GM18951 (cell line): ENCODE data around the gene TRIM63.

Source experiments
- POLR2A ChIP-seq: IDR thresholded peaks from 4 replicates; pipeline ENCODE4 v1.6.1; 2011; ENCODE audit warnings: mild to moderate bottlenecking; ENCODE audit not compliant: insufficient read length, insufficient read depth; ENCODE audit errors: extremely low read depth
- in situ Hi-C: fragments of 300-500 bp; cut with MboI; formaldehyde crosslinking; loops from one replicate; pipeline ENCODE4 v1.12.0; 2022; ENCODE audit warnings: low sequenced_read_pairs, mixed read lengths, inconsistent platforms; ENCODE audit not compliant: unreplicated experiment

TRIM63 gene

DNA sequence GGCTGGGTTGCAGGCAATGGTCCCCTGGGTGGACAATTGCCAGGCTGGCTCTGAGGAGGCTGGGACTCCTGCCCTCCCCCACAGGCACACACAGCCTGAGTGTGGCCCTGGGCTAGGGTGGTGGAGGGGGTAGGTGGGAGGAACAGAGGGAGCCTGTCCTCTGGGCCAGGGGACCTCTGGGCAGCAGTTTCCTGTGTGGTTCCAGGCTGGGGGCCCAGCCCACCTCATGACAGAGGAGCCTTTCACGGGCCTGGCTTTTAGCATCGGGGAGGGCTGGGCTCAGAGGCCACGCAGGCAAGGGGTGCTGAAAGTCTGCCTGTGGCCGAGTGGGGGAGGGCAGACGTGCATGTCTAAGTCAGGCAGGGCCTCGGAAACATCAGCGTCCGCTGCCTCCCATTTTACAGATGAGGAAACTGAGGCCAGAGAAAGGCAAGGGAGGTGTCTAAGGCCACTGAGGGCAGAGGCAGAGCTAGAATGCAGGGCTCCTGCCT lies 38.9 kb downstream of the TRIM63 start:
- in situ Hi-C loops, result no loop called here

DNA sequence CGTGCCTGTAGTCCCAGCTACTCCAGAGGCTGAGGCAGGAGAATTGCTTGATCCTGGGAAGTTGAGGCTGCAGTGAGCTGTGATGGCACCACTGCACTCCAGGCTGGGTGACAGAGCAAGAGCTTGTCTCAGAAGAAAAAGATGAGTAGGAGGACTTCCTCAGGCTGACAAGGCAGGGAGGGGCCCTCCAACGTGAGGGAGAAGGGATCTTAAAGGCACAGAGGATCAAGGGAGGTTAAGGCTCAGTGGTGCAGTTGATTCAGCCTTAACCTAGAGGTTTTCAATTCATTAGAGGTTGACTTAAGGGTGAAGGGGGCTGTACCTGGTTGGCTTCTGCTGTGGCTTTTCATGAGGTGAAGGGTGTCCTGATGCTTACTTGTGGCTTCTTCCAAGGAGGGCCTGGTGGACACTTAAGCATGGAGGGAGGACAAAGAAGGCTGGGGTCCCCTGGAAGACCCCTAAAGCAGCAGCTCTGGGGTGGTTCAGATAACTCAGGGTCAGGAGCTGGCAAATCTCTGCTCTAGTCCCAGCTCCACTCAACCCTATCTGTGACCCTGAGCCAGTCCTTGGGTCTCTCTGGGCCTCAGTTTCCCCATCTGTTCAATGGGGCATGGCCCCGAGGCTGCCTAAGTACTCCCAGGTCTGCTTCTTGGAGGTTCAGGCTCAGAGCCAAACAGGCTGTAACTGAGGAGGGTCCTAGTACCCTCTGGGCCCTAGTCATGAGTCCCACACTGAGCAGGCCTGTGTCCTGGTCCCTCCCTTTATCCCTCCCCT lies 39.5 kb downstream of the TRIM63 start:
- in situ Hi-C loops, result no loop called here
- no peak for TF ChIP-seq POLR2A

More for the DNA sequence above, 38.9 kb downstream of the TRIM63 start:
- TF ChIP-seq POLR2A, result no peak

DNA sequence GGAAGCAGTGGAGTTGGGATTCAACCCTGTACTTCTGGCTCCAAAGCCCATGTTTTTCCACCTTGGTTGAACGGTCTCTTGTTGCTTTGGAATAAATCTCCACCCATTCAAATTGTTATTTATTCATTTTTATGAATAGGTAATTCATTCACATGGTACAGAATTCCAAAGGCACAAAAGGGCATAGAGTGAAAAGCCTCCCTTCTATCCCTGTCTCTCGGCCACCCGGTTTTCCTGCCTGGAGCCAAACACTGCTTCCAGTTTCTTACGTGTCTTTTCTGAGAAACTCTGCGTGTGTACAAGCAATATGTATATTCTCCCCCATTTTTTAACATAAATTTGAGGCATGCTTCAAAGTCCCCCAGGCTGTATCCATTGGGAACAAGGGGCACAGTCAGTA lies 41.9 kb downstream of the TRIM63 start:
- TF ChIP-seq POLR2A, result no peak

DNA sequence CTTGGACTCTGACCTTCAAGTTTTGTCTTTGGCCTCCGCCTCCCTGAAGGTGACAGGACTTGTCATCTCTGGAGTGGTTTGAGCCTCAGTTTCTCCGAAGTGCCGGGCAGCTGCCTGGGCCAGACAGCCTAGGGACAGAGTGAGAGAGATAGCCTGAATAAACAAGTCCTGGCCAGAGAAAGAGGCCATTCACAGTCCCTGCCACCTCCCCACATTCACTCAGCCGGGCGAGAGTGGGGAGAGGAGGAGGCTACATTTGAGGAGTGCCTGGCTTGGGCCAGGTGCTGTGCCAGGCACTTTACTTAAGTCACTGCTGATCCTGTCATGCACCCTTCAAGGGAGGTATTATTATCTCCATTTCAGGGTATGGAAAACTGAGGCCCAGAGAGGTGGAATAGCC lies 42.4 kb downstream of the TRIM63 start:
- in situ Hi-C loops, result no loop called here
- no peak for TF ChIP-seq POLR2A

More for the DNA sequence above, 41.9 kb downstream of the TRIM63 start:
- in situ Hi-C loops, result no loop called here

DNA sequence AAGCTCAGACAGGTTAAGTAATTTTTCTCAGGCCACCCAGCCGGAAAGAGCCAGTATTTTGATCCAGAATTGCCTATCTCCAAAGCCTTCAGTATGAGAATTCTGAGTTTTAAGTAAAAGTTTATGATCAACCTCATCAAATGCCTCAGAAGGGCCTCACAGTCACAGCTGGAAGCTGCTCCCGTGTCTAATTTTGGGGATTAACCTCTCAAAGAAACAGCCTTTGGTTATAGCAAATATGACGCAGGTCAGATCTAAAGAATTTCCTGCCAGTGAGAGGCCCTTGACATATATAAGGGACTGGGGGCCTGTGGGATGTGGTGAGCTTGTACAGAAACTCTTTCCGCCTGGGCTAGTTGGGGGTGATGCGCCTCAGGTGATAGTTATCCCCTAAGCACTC lies 43.6 kb downstream of the TRIM63 start:
- TF ChIP-seq POLR2A, result no peak
- in situ Hi-C loops, result no loop called here

DNA sequence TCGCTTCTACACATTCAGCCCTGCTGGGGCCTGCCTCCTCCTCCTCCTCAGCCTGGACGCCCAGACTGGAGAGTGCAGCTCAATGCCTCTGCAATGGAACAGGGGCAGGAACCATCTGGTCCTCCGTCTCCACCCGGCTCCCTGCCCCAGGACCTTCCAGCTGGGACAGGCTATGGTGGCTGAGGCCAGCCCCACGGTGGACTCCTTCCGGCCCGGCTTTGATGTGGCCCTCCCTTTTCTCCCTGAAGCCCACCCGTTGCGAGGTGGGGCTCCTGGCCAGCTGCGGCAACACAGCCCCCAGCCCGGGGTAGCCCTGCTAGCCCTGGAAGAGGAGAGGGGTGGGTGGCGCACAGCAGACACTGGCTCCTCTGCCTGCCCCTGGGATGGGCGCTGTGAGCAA lies 44.4 kb downstream of the TRIM63 start:
- no peak for TF ChIP-seq POLR2A
- in situ Hi-C loops, result no loop called here

DNA sequence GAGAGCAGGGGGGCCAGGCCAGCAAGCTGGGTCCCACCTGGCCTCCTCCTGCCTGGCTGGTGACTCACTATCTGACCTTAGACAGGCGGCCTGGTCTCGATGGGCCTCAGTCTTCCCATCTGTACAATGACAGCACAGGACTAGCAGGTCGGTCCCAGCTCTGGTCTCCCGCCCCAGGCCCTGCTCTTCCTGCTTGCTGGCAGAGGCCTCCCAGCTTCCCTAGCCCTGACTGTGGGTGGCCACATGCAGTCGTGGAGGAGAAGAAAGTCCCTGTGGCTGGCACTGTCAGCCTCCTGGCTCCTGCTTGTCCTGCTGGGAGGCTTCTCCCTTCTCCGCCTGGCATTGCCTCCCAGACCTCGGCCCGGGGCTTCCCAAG lies 45.0 kb downstream of the TRIM63 start:
- no peak for TF ChIP-seq POLR2A
- in situ Hi-C loops, result no loop called here

DNA sequence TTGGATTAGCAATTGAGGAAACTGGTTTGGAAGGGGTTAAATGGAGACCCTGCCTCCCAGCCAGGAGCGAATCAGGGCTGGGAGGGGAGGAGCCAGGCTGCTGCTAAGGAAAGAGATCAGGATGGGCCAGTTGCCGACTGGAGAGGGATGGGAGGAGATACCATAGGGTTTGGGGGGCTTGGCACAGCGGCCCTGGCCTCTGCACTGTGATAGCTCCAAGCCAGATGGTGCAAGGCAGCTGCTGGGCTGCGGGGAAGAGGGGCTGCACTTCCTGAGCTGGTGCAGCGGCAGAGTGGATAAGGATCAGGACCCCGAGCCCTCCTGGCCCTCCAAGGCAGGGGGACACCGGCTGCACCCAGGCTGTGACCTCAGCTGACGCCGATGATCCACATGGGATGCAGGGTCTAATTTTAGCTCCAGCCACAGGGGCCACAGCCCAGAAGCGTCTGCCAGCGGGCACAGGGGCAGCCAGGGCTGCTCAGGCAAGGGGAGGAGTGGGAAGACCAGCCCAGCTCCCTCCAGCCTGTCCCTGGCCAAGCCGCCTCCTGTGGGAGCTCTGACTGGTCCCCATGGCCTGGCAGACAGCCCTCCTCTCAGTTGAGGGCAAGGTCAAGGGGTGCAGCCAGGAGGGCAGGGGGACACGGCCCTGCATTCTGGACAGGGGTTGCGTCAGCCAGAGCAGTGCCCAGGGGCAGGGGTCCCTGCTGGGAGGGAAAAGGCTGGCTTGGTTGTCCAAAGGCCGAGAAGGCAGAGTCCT lies 45.6 kb downstream of the TRIM63 start, which contains the start of gene EXTL1:
TSS of gene EXTL1 (plus strand) at position 129 of the 757 bp plus-strand sequence. CDS start 872 bp downstream, outside the sequence.
- in situ Hi-C loops, result no loop called here
- TF ChIP-seq POLR2A, result no peak

DNA sequence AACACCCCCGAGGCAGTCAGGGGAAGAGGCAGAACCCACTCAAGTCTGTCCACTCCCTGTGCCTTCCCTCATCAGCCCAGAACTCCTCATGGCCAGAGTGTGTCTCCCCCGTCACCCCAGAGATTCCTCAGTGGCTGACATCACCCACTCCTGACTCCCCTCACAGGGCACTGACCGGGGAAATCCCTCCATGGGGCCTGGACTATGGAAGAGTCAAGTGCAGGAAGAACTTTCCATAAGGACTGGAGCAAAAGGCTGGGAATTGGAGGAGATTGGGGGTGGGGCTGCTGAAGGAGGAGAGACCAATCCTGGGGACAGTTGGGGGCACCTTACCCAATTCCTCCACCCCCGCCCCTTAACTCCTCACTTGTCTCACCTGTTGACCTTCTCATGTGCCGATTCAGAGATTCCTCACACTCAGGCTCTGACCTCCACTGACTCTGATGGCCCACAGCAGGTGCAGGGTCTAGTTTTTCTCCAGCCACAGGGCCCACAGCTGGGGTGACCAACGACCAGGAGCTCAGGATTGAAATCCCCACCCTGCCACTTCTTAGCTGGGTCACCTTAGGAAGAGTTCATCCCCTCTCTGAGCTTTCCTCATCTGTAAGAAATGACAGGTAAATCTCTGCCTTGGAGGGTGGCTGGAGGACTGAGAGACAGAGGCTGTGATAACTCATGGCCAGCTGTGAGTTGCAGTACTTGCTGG lies 46.3 kb downstream of the TRIM63 start:
- in situ Hi-C loops, result no loop called here
- TF ChIP-seq POLR2A, result no peak

DNA sequence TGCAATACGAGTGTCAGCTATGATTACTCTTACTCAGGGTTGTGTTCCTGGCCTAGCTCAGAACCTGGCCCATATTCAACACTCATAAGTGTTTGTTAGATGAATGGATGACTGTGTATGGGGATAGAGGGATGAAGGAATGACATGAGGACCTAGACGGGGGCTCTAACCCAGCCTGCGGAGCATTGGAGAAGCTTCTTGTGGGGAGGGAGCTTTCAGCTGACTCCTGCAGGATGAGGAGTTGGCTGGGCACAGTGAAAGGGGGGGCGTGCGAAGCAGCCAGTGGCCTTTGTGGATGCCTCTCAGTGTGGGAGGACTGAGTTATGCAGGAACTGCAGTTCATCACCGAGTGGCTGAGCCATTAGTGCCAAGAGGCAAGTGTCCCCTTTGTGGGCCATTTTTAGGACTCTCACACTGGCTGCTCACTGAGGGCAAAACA lies 47.1 kb downstream of the TRIM63 start:
- no peak for TF ChIP-seq POLR2A
- in situ Hi-C loops, result no loop called here

DNA sequence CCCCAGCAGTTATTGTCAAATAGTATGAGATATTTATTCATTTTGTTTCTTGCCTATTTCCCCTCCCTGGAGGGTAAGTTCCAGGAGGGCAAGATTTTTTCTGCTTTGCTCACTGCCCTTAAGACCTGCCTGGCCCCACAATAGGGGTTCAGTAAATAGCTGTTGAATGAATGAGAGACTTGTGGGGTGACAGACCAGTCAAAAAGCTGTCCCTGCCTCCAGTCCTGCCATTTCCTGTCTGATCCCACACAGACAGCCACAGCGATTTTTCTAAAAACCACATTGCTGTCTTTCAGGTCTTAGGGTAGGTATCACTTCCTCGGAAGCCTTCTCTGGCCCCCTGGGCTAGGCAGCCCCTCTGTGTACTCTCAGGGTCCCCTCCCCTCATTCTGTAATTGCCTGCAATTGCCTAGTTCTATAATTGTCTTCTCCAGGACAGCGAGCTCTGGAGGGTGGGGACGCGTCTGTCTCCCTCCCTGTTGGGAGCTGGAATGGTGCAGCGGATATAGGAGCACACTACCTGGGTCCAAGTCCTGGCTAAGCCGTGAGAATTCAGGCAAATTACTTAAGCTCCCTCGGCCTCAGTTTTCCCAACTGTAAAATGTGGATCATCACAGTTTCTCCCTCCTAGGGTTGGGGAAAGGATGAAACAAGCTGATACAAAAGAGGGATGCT lies 47.7 kb downstream of the TRIM63 start:
- no peak for TF ChIP-seq POLR2A
- in situ Hi-C loops, result no loop called here

DNA sequence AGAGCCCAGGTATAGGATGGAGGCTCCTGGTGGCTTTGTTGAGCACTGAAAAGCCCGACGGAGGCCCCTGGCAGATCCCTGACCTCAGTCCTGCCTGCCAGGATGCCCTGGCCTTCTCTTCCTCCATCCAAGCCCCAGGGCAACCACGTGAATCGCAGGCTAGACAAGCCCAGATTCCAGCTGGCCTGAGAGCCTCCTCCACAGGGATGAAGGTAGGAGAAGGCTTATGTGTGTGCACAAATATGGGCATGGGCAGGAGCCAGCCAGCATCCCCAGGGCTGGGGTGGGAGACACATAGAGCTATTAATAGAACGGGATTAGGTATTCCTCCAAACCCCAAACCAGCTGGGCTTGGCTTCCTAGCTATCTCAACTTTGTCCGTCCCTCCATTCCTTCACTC lies 49.8 kb downstream of the TRIM63 start:
- in situ Hi-C loops, result no loop called here
- no peak for TF ChIP-seq POLR2A
